OCI-LY7 (cell line): ENCODE results near the gene DBNL. TPM values are rescaled to one million over a fixed set of nuclear protein-coding genes. Genes with fewer than 3 reads are reported as not detected.

Source experiments
- BruUV-seq: library from RNA; stranded (reverse); fragments of 400-500 nt; replicated peaks from 2 replicates; lab custom pipeline; 2021; lab: Mats Ljungman, UMichigan
- CTCF ChIA-PET: fragments of 300-600 bp; sonication (Branson Sonifier 250); formaldehyde crosslinking; loops from one replicate; lab custom pipeline; 2022; ENCODE audit warnings: antibody characterized with exemption; ENCODE audit not compliant: unreplicated experiment; lab: Charles Lee
- POLR2A ChIA-PET: fragments of 300-600 bp; sonication (Branson Sonifier 250); formaldehyde crosslinking; loops from one replicate; lab custom pipeline; 2022; ENCODE audit warnings: antibody characterized with exemption; lab: Charles Lee
- DNase-seq: peaks from one replicate; pipeline ENCODE4 v3.0.0-alpha.2; 2015; ENCODE audit warnings: low spot score
- H2AFZ ChIP-seq: fragments of 200-600 bp; sonication (generic), shearing (Covaris generic); 2 replicates; pipeline ENCODE4 v1.6.1; 2014; ENCODE audit warnings: mild to moderate bottlenecking, antibody characterized with exemption, low read length, moderate library complexity
- H3K27ac ChIP-seq: fragments of 200-600 bp; sonication (generic); 2 replicates; pipeline ENCODE4 v1.5.1; 2014; ENCODE audit warnings: mixed run types, low read depth, mild to moderate bottlenecking, moderate library complexity, low read length, inconsistent platforms; ENCODE audit not compliant: poor library complexity, severe bottlenecking
- H3K36me3 ChIP-seq: fragments of 200-600 bp; sonication (generic); 2 replicates; pipeline ENCODE4 v1.6.1; 2014; ENCODE audit warnings: mild to moderate bottlenecking, antibody characterized with exemption, low read length, moderate library complexity, mixed read lengths; ENCODE audit not compliant: insufficient read depth
- H3K4me1 ChIP-seq: fragments of 200-600 bp; sonication (generic); 2 replicates; pipeline ENCODE4 v1.5.1; 2014; ENCODE audit warnings: mild to moderate bottlenecking, low read length; ENCODE audit not compliant: insufficient read depth, poor library complexity, severe bottlenecking
- H3K4me2 ChIP-seq: fragments of 200-600 bp; sonication (generic); 2 replicates; pipeline ENCODE4 v1.6.1; 2014; ENCODE audit warnings: mild to moderate bottlenecking, low read length
- H3K4me3 ChIP-seq: fragments of 200-600 bp; sonication (generic); 2 replicates; pipeline ENCODE4 v1.5.1; 2014; ENCODE audit warnings: mild to moderate bottlenecking, low read depth, low read length; ENCODE audit not compliant: poor library complexity, severe bottlenecking
- H3K79me2 ChIP-seq: fragments of 200-600 bp; sonication (generic); 2 replicates; pipeline ENCODE4 v1.6.1; 2016; ENCODE audit warnings: low read depth, mild to moderate bottlenecking, low read length, moderate library complexity, mixed read lengths; ENCODE audit not compliant: insufficient read depth
- H3K9me2 ChIP-seq: fragments of 200-600 bp; sonication (generic); 2 replicates; pipeline ENCODE4 v1.6.1; 2016; ENCODE audit warnings: mild to moderate bottlenecking, low read length, mixed read lengths; ENCODE audit not compliant: insufficient read depth
- H3K9me3 ChIP-seq: fragments of 200-600 bp; sonication (generic); 2 replicates; pipeline ENCODE4 v1.6.1; 2014; ENCODE audit warnings: mild to moderate bottlenecking, mixed run types, low read length, mixed read lengths
- H4K20me1 ChIP-seq: fragments of 200-600 bp; sonication (generic); 2 replicates; pipeline ENCODE4 v1.6.1; 2014; ENCODE audit warnings: mild to moderate bottlenecking, antibody characterized with exemption, low read length, moderate library complexity, mixed read lengths; ENCODE audit not compliant: insufficient read depth
- CTCF ChIP-seq: fragments of 200-600 bp; sonication (generic); conservative IDR thresholded peaks from 2 replicates; pipeline ENCODE4 v1.5.1; 2014; ENCODE audit warnings: mild to moderate bottlenecking, antibody characterized with exemption, low read length, moderate library complexity, mixed read lengths
- EZH2phosphoT487 ChIP-seq: fragments of 200-600 bp; sonication (generic); IDR thresholded peaks from 2 replicates; pipeline ENCODE4 v1.6.1; 2018; ENCODE audit warnings: low read depth, borderline replicate concordance, mild to moderate bottlenecking, mixed run types, antibody characterized with exemption, low read length, moderate library complexity, mixed read lengths
- intact Hi-C: fragments of 100-400 bp; cut with micrococcal nuclease; formaldehyde crosslinking; loops from one replicate; pipeline ENCODE4 v1.10.0; 2022; ENCODE audit not compliant: unreplicated experiment
- total RNA-seq, 2 experiments: library from RNA; depleted of rRNA in 1 of 2; stranded (reverse); fragments of >200 nt in 1 of 2; shearing (Covaris generic) in 1 of 2; gene quantifications; 2 replicates each; pipeline ENCODE4 v1.2.3, GENCODE V29; 2014 to 2022

Gene DBNL
- total RNA-seq, 2 experiments from 2014 or later: 124 to 137 TPM

- intact Hi-C loops: no loop called here
- Histone ChIP-seq H3K9me2 (no peaks in the 10 kb centered on the region), H2AFZ (no peak overlapping the region), H4K20me1 (no peaks in the 10 kb centered on the region), H3K4me1 (peaks cover 11% of the 10 kb centered on the region), H3K4me2 (no peak overlapping the region), H3K4me3 (no peak overlapping the region), H3K9me3 (no peaks in the 10 kb centered on the region), H3K79me2 (no peaks in the 10 kb centered on the region), H3K36me3 (peaks cover 25% of the 10 kb centered on the region), H3K27ac (no peak overlapping the region)
- no TSS peak for BruUV-seq
- no peak for DNase-seq
- POLR2A ChIA-PET: interaction anchor here (0.6 to 0.8 kb wide), 2 partner anchors 8 to 32 kb away, joined by 3 to 4 read pairs; no protein-coding TSS in a partner anchor
- no peak for TF ChIP-seq CTCF
- no peak for TF ChIP-seq EZH2phosphoT487
- CTCF ChIA-PET: interaction anchor here (0.5 kb wide), 1 partner anchor 21 kb away, joined by 3 read pairs; no protein-coding TSS in a partner anchor
Observed at GRCh38 chr7:44066494-44067063, 22.1 kb downstream of the DBNL start.

GRCh38 chr7:44067064-44067951 lies 22.8 kb downstream of the DBNL start:
- BruUV-seq: no TSS peak

More at GRCh38 chr7:44067064-44067951, 22.8 kb downstream of the DBNL start:
- CTCF ChIA-PET: no interaction called here
- Histone ChIP-seq H3K79me2 (no peaks in the 10 kb centered on the region), H3K9me2 (no peaks in the 10 kb centered on the region), H3K36me3 (peaks cover 25% of the 10 kb centered on the region), H3K9me3 (no peaks in the 10 kb centered on the region), H3K4me1 (peaks cover 11% of the 10 kb centered on the region), H4K20me1 (no peaks in the 10 kb centered on the region), H3K4me3 (no peak overlapping the region), H3K27ac (no peak overlapping the region), H2AFZ (no peak overlapping the region), H3K4me2 (no peak overlapping the region)
- intact Hi-C loops: no loop called here
- TF ChIP-seq EZH2phosphoT487: no peak
- TF ChIP-seq CTCF: no peak
- POLR2A ChIA-PET: interaction anchor here (0.6 to 1.6 kb wide), 6 partner anchors 9 to 151 kb away, joined by 3 to 5 read pairs (median 4); no protein-coding TSS in a partner anchor
- no peak for DNase-seq
